NCI-H146 treated with DMSO at 0.1 percent for 48 hours (cell line): ENCODE measurements around the gene FGL2.
"Not testable (repeated sequence)": the region's sequence is repeated elsewhere in the genome, so short reads cannot be mapped to it uniquely, and the experiment has no call there.

Experiments used
- DNase-seq: peaks from one replicate; lab custom pipeline; 2025; ENCODE audit not compliant: unreplicated experiment; lab: John Stamatoyannopoulos, UW

FGL2 gene

GRCh38 chr7:77217474-77218185 lies 18.0 kb upstream of the FGL2 start:
- DNase-seq: no peak

GRCh38 chr7:77216181-77216845 lies 16.7 kb upstream of the FGL2 start:
- DNase-seq: no peak

GRCh38 chr7:77209479-77210139 lies 10.0 kb upstream of the FGL2 start:
- DNase-seq: no peak

GRCh38 chr7:77208416-77208815 lies 8.8 kb upstream of the FGL2 start:
- no peak for DNase-seq

GRCh38 chr7:77205706-77206105 lies 6.1 kb upstream of the FGL2 start:
- DNase-seq: no peak

- no peak for DNase-seq
Measured at GRCh38 chr7:77202481-77202976, 2.9 kb upstream of the FGL2 start.

GRCh38 chr7:77200542-77200941 lies 923 bp upstream of the FGL2 start:
- DNase-seq: no peak

GRCh38 chr7:77197141-77197540 lies 2.5 kb downstream of the FGL2 start:
- no peak for DNase-seq

- no peak for DNase-seq
Measured at GRCh38 chr7:77188731-77189437, 10.7 kb downstream of the FGL2 start.

GRCh38 chr7:77185866-77186265 lies 13.8 kb downstream of the FGL2 start:
- DNase-seq: no peak

- no peak for DNase-seq
Measured at GRCh38 chr7:77184990-77185389, 14.6 kb downstream of the FGL2 start.

GRCh38 chr7:77184463-77184862 lies 15.2 kb downstream of the FGL2 start:
- DNase-seq: no peak

- DNase-seq: no peak
Measured at GRCh38 chr7:77182261-77182660, 17.4 kb downstream of the FGL2 start.

GRCh38 chr7:77181734-77182133 lies 17.9 kb downstream of the FGL2 start:
- DNase-seq: no peak

GRCh38 chr7:77181015-77181595 lies 18.5 kb downstream of the FGL2 start:
- DNase-seq: no peak

- DNase-seq: not testable (repeated sequence)
Measured at GRCh38 chr7:77178024-77178423, 21.6 kb downstream of the FGL2 start.

- not testable (repeated sequence) for DNase-seq
Measured at GRCh38 chr7:77177321-77177904, 22.2 kb downstream of the FGL2 start.

GRCh38 chr7:77175274-77175800 lies 24.3 kb downstream of the FGL2 start:
- DNase-seq: not testable (repeated sequence)

- DNase-seq: not testable (repeated sequence)
Measured at GRCh38 chr7:77174418-77174817, 25.2 kb downstream of the FGL2 start.

GRCh38 chr7:77172437-77173172 lies 27.0 kb downstream of the FGL2 start:
- DNase-seq: not testable (repeated sequence)
